SK-N-SH treated with all-trans-retinoic acid at 6 μM for 48 hours (cell line): ENCODE data around the gene SCAND1.

Experiments used
- ARNTL ChIP-seq: fragments of 450-650 bp; formaldehyde crosslinking; IDR thresholded peaks from 2 replicates; pipeline ENCODE4 v1.5.0; 2020; ENCODE audit warnings: low read depth, mild to moderate bottlenecking, moderate library complexity, borderline replicate concordance
- BACH2 ChIP-seq: fragments of 250-450 bp; sonication (Bioruptor Pico); IDR thresholded peaks from 2 replicates; pipeline ENCODE4 v1.9.0; 2021; ENCODE audit warnings: mild to moderate bottlenecking, borderline replicate concordance
- ISL1 ChIP-seq: fragments of 250-450 bp; sonication (Bioruptor Pico); IDR thresholded peaks from 2 replicates; pipeline ENCODE4 v2.1.2; 2022; ENCODE audit warnings: mild to moderate bottlenecking, moderate library complexity
- RARB ChIP-seq: fragments of 250-450 bp; sonication (Bioruptor Pico); IDR thresholded peaks from 2 replicates; pipeline ENCODE4 v1.8.0; 2021; ENCODE audit warnings: mild to moderate bottlenecking, moderate library complexity
- SNAI2 ChIP-seq: fragments of 250-450 bp; sonication (Bioruptor Pico); IDR thresholded peaks from 2 replicates; pipeline ENCODE4 v1.5.0; 2020; ENCODE audit warnings: mild to moderate bottlenecking, moderate library complexity
- ZFP30 ChIP-seq: fragments of 450-650 bp; formaldehyde crosslinking; IDR thresholded peaks from 2 replicates; pipeline ENCODE4 v1.5.0; 2022; ENCODE audit warnings: mild to moderate bottlenecking, moderate library complexity
- ZNF565 ChIP-seq: fragments of 450-650 bp; formaldehyde crosslinking; conservative IDR thresholded peaks from 2 replicates; pipeline ENCODE4 v1.5.0; 2020; ENCODE audit warnings: low read depth, mild to moderate bottlenecking, moderate library complexity
- ZNF70 ChIP-seq: fragments of 450-650 bp; formaldehyde crosslinking; IDR thresholded peaks from 2 replicates; pipeline ENCODE4 v1.5.0; 2020; ENCODE audit warnings: mild to moderate bottlenecking, moderate library complexity
- TF ChIP-seq, protein P1 (sequence below): fragments of 250-450 bp; sonication (Bioruptor Pico); IDR thresholded peaks from 2 replicates; pipeline ENCODE4 v1.5.0; 2020; ENCODE audit warnings: mild to moderate bottlenecking, moderate library complexity
- TF ChIP-seq, protein P2 (sequence below): fragments of 250-450 bp; sonication (Bioruptor Pico); IDR thresholded peaks from 2 replicates; pipeline ENCODE4 v1.5.1; 2020; ENCODE audit warnings: low read depth, mild to moderate bottlenecking, moderate library complexity
- TF ChIP-seq, protein P3 (sequence below): fragments of 250-450 bp; sonication (Bioruptor Pico); IDR thresholded peaks from 2 replicates; pipeline ENCODE4 v1.8.0; 2020; ENCODE audit warnings: mild to moderate bottlenecking, moderate library complexity, borderline replicate concordance

DNA sequence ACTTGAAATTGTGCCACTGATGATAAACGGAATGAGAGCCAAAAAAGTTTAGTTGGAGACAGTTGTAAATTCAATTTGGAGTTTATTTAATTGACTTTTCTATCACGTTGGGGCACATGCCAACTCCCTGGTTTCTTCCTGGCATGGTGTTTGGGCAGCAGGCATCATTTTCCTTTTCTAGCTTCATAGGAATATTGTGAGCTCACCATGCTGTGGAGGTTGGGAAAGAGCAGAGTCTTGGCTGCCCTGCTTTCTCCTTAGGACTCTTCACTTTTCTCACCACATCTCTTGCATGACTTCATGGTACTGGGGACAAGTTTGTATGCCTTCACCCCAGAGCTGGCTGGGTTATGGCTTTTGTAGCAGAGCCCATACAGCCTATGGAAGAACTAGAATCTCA lies 6.4 kb downstream of the SCAND1 start:
- no peak for TF ChIP-seq RARB (CRISPR knock-in tag)
- TF ChIP-seq, protein P1, sequence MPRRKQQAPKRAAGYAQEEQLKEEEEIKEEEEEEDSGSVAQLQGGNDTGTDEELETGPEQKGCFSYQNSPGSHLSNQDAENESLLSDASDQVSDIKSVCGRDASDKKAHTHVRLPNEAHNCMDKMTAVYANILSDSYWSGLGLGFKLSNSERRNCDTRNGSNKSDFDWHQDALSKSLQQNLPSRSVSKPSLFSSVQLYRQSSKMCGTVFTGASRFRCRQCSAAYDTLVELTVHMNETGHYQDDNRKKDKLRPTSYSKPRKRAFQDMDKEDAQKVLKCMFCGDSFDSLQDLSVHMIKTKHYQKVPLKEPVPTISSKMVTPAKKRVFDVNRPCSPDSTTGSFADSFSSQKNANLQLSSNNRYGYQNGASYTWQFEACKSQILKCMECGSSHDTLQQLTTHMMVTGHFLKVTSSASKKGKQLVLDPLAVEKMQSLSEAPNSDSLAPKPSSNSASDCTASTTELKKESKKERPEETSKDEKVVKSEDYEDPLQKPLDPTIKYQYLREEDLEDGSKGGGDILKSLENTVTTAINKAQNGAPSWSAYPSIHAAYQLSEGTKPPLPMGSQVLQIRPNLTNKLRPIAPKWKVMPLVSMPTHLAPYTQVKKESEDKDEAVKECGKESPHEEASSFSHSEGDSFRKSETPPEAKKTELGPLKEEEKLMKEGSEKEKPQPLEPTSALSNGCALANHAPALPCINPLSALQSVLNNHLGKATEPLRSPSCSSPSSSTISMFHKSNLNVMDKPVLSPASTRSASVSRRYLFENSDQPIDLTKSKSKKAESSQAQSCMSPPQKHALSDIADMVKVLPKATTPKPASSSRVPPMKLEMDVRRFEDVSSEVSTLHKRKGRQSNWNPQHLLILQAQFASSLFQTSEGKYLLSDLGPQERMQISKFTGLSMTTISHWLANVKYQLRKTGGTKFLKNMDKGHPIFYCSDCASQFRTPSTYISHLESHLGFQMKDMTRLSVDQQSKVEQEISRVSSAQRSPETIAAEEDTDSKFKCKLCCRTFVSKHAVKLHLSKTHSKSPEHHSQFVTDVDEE (CRISPR knock-in tag): no peak
- TF ChIP-seq SNAI2 (CRISPR knock-in tag): no peak
- no peak for TF ChIP-seq ISL1
- no peak for TF ChIP-seq ZFP30 (CRISPR knock-in tag)
- no peak for TF ChIP-seq ZNF70
- TF ChIP-seq, protein P2, sequence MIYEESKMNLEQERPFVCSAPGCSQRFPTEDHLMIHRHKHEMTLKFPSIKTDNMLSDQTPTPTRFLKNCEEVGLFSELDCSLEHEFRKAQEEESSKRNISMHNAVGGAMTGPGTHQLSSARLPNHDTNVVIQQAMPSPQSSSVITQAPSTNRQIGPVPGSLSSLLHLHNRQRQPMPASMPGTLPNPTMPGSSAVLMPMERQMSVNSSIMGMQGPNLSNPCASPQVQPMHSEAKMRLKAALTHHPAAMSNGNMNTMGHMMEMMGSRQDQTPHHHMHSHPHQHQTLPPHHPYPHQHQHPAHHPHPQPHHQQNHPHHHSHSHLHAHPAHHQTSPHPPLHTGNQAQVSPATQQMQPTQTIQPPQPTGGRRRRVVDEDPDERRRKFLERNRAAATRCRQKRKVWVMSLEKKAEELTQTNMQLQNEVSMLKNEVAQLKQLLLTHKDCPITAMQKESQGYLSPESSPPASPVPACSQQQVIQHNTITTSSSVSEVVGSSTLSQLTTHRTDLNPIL (CRISPR knock-in tag): no peak
- no peak for TF ChIP-seq ZNF565 (CRISPR knock-in tag)
- TF ChIP-seq, protein P3, sequence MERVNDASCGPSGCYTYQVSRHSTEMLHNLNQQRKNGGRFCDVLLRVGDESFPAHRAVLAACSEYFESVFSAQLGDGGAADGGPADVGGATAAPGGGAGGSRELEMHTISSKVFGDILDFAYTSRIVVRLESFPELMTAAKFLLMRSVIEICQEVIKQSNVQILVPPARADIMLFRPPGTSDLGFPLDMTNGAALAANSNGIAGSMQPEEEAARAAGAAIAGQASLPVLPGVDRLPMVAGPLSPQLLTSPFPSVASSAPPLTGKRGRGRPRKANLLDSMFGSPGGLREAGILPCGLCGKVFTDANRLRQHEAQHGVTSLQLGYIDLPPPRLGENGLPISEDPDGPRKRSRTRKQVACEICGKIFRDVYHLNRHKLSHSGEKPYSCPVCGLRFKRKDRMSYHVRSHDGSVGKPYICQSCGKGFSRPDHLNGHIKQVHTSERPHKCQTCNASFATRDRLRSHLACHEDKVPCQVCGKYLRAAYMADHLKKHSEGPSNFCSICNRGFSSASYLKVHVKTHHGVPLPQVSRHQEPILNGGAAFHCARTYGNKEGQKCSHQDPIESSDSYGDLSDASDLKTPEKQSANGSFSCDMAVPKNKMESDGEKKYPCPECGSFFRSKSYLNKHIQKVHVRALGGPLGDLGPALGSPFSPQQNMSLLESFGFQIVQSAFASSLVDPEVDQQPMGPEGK (CRISPR knock-in tag): no peak
- no peak for TF ChIP-seq ARNTL (CRISPR knock-in tag)
- TF ChIP-seq BACH2 (CRISPR knock-in tag): no peak
